GM20000 (cell line): ENCODE results near the gene BCL7C.

ENCODE experiments used
- DNase-seq: peaks from one replicate; pipeline ENCODE4 v3.0.0; 2012; ENCODE audit warnings: low spot score
- CTCF ChIP-seq: IDR thresholded peaks from 2 replicates; pipeline ENCODE4 v1.5.1; 2012; ENCODE audit warnings: mild to moderate bottlenecking, control low read depth; ENCODE audit errors: extremely low read depth, missing control alignments

The BCL7C gene

GRCh38 chr16:30930160-30930571 lies 36.3 kb upstream of the BCL7C start:
- TF ChIP-seq CTCF: no peak
- no peak for DNase-seq

DNA sequence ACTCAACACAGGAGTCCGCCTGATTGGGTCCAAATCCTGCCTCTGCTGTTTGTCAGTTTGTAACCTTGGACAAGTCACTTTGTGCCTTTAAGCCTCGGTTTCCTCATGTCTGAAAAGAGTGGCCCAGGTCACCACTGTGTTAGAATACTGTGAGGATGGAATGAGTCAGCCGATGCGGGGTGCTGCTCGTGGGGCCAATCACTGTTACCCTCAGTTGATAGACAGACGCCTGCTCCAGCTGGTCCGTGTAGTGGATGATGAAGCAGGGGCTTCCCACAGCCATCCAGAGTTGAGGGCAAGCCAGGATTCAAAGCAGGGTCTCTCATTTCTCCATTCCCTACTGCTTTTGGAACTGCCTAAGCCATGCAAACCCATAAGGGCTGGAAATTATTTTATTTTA lies 35.3 kb upstream of the BCL7C start:
- no peak for TF ChIP-seq CTCF
- DNase-seq: no peak

- no peak for DNase-seq
- no peak for TF ChIP-seq CTCF
Measured at GRCh38 chr16:30928390-30928789, 34.5 kb upstream of the BCL7C start.

- no peak for TF ChIP-seq CTCF
- peak; percentile 67 for DNase-seq
Measured at GRCh38 chr16:30927789-30928378, 34.0 kb upstream of the BCL7C start.

DNA sequence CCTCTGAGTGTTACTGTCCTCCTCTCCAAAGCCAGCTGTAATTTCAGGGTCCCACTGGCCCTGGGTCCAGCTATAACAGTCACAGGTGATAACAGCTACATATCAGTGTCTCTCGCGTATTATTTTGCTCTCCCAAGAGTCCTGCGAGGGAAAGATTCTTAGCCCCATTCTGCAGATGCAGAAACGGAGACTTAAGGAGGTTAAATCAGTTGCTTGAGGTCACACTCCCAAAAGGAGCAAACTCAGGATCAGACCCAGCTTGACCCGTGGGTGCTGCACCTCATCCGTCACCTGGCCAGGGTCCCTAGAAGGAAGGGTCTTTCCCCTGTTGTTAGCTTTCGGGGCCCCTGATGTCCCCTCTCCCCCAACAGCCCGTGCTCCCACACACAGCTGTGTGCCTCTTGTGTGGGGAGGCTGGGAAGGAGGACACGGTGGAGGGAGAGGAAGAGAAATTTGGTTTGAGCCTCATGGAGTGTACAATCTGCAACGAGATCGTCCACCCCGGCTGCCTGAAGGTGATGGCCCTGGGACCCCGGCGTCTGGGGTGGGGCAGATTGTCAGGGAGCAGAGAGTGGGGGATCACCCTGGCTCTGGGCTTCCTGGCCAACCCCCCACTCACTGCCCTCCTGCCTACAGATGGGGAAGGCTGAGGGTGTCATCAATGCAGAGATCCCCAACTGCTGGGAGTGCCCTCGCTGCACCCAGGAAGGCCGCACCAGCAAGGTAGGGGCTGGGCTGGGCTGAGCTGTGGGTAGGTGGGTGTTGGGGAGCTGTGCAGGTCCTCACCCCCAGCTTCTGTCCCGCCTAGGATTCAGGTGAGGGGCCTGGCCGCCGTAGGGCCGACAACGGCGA lies 33.3 kb upstream of the BCL7C start:
- no peak for DNase-seq
- TF ChIP-seq CTCF: no peak

- no peak for TF ChIP-seq CTCF
- peak; percentile 12 for DNase-seq
Measured at GRCh38 chr16:30925995-30926811, 32.3 kb upstream of the BCL7C start.

DNA sequence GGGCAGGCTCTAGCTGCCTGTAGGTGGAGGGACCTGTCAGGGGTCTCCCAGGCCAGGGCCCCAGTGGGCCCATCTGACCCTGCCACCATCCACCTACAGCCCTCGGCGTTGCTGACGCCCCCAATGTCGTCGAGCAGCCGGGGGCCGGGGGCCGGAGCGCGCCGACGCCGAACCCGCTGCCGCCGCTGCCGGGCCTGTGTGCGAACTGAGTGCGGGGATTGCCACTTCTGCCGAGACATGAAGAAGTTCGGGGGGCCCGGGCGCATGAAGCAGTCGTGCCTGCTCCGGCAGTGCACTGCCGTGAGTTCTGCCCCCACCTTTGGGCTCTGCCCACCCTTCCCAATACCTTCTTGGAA lies 31.7 kb upstream of the BCL7C start:
- no peak for DNase-seq

More for the DNA sequence above, 31.7 kb upstream of the BCL7C start:
- TF ChIP-seq CTCF: no peak
